ENCODE data around the gene CD82. TPM values are rescaled to one million over a fixed set of nuclear protein-coding genes. Genes with fewer than 3 reads are reported as not detected.

The CD82 gene
- 60.6 TPM for total RNA-seq

DNA sequence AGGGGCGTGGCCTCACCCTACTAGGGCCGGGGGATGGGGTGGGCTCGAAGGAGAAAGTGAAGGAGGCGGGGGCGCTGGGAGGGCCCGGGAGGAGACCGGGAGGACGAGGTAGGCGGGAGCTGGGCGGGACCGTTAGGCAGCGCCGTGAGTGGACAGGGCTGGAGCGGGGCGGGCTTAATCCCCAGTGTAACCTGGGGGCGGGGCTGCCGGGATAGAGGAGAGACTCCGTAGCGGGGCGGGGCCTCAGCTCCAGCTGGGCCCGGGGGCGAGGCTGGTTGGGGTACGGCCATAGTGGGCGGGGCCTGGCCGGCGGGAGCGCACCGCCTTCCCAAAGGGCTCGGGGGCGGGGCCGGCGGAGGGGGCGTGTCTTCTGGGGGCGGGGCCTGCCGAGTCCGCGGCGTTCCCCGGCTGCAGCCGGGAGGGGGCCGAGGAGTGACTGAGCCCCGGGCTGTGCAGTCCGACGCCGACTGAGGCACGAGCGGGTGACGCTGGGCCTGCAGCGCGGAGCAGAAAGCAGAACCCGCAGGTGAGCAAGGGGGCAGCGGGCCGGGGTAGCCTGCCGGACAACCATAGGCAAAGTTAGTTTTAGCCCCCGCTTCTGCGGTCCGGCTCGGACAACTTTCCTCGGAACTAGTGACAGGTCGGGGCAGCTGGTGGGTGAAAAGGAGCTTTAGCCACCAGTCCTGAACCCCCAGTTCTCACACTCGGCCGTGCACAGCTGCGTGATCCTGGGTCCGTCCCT lies at the start of gene CD82:
Gene CD82 (plus strand): TSS at position 453 of the 742 bp plus-strand sequence. CDS start 29,000 bp downstream, outside the sequence.
- ATAC-seq = peak; percentile 89

DNA sequence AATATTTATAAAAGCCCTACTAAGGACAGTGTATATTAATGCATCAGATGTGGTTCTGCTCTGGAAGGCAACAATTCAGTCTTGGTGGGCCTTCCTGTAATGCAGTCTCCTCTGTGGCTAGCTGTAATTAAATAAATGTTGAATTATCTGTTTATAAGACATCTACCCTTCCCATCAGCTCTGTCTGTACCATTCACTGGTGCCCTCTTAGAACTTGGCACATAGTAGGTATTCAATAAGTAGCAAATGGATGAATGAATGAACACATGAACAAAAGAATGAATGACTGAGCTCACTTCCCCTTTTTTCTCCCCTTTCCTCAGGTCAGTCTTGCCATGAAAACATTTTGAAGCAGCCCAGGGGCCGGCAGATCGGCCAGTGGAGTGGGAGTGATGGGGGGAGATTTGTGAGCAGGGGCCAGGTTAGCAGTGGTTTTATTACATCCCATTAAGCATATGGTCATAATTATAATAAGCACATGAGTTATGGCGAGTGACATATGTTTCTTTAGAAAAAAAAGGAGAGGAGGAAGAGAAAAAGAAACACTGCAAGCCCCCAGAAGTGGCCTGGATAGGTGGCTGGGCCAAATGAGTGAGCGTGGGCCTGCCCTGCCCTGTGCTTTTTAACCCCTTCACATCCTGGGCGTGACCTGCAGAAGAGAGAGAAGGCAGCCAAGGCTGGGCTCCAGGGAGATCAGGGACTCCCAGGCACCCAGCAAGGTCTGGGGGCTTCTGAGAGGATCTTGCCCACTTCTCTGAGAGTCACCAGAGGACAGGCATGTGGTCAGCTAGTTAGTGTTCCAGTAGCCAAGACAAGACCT lies 48.6 kb upstream of the CD82 start:
- ATAC-seq (no peak), DNase-seq (ENCODE audit: low spot score) (no peak)

More for the DNA sequence above, at the start of gene CD82:
- peak; percentile 100 for DNase-seq (ENCODE audit: low spot score)

- DNase-seq (ENCODE audit: low spot score) = no peak
- ATAC-seq = no peak
These were observed 47.9 kb upstream of the CD82 start for GRCh38 chr11:44517541-44517940.

GRCh38 chr11:44518968-44519550 lies 46.4 kb upstream of the CD82 start:
- DNase-seq (ENCODE audit: low spot score) (no peak), ATAC-seq (no peak)

DNA sequence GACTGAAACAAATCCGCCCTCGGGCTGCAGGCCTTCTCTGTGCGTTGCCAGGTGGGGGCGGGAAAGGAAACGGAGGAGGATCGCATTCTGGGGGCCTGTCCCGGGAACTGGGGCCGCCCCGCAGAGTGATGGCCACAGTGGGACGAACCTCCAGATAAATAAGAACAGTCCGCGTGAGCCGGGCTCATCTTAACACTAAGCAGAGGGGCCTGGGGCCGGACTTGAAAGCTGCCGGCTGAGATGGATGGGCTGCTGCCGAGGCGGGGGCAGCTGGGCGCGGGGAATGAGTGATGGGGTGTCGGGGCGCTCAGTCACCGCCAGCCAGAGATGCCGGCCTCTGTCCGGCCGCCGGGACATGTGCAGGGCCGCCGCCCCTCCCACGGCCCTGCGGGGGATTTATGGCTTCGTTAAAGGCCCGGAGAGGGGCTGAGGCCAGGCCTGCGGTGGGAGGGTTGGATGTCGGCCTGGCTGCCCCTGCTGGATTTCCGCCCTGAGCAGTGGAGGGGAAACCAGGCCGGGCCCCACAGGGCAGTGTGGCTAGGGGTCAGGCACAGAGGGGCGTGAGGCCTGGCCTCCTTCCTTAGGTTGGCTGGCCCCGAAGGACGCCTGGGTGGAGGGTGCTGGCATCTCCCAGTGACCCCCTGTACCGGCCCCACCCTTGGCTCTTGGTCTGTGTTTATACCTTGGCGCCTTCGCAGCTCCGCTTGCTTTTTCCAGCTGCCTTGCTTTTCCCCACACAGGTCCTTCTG lies 45.3 kb upstream of the CD82 start:
- no peak for DNase-seq (ENCODE audit: low spot score)
- no peak for ATAC-seq

GRCh38 chr11:44521148-44521547 lies 44.3 kb upstream of the CD82 start:
- ATAC-seq (no peak), DNase-seq (ENCODE audit: low spot score) (no peak)

- DNase-seq (ENCODE audit: low spot score) (no peak), ATAC-seq (no peak)
These were observed 43.2 kb upstream of the CD82 start for GRCh38 chr11:44522294-44522693.

GRCh38 chr11:44524346-44524745 lies 41.1 kb upstream of the CD82 start:
- ATAC-seq = no peak
- no peak for DNase-seq (ENCODE audit: low spot score)

- DNase-seq (ENCODE audit: low spot score) (no peak), ATAC-seq (no peak)
These were observed 40.7 kb upstream of the CD82 start for GRCh38 chr11:44524751-44525201.

GRCh38 chr11:44525473-44526252 lies 39.8 kb upstream of the CD82 start:
- DNase-seq (ENCODE audit: low spot score) = no peak
- no peak for ATAC-seq

DNA sequence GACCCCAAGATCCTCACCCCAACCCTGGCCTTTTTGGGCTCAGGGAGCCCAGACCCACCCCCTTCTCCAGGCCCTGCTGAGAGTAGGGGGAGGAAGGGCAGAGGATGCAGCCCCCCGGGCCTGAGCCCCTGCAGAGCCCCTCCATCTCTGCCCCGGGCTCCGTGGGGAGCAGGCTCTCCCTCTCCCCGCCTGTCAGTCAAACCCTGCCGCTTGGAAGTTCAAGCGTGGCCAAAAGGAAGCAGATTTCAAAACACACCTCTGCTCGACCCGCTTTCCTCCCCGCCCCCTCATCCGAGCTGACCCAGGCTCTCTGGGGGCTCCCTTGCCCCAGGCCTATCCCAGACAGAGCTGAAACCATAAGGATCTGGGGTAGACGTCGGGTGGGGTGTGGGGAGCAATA lies 39.0 kb upstream of the CD82 start:
- no peak for ATAC-seq
- no peak for DNase-seq (ENCODE audit: low spot score)

- no peak for DNase-seq (ENCODE audit: low spot score)
- no peak for ATAC-seq
These were observed 38.0 kb upstream of the CD82 start for GRCh38 chr11:44527476-44527875.

DNA sequence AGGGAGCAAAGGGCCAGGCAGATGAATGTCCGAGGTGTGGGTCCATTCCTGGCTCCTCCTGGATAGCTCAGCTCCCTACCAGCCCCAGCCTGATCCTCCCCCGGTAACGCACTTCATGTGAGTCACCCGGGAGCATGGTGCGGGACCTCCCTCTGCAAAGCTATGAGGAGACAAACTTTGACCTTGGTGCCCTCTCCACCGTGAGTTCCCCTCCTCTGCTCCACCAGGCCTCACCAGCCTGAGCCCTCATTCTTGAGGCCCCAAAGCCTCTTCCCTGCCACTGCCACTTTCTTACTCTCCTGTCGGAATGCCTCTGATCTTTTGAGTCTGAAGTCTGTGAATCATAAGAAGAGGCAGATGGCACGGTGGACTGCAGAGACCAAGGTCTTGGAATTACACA lies 37.4 kb upstream of the CD82 start:
- DNase-seq (ENCODE audit: low spot score) = no peak
- no peak for ATAC-seq

DNA sequence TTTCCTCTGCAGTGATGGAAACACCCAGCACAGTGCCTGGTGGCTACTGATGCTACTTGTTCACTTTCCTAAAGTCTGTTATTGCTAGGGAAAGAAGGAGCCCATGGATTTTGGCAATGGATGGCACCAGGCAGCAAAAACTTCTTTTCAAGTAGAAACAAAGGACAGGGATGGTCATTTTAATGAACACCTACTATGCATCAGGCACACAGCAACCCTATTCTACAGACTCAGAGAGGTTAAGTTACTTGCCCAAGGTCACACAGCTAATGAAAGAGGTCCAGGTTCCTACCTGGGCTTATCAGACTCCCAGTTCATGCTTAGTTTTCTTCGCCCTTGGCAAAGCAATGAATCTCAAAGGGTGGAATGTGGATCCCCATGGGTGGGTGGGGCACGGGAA lies 36.9 kb upstream of the CD82 start:
- no peak for ATAC-seq
- no peak for DNase-seq (ENCODE audit: low spot score)

DNA sequence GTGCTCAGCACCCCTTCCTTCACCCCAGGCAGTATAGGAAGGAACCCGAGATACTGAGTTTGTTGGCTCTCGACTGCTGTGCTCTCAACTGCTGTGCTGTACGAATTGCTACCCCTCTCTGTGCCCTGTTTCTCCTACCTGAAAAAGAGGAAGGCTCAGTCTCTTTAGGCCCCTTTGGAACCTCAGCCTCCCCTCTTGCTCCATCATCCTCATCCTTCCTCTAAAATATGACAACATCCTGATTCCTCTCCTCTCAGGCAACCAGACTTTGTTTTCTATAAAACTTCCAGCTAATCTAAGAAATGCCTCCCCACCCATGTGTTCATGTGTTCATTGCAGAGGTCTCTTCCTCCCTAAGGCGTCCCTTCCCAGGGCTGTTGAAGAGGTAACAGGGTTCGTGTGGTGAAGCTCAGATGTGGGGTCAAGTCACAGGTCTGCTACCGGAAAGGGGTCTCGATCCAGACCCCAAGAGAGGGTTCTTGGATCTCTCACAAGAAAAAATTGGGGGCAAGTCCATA lies 35.5 kb upstream of the CD82 start:
- no peak for DNase-seq (ENCODE audit: low spot score)
- no peak for ATAC-seq

- DNase-seq (ENCODE audit: low spot score) (no peak), ATAC-seq (no peak)
These were observed 34.9 kb upstream of the CD82 start for GRCh38 chr11:44530413-44531115.

GRCh38 chr11:44531116-44531504 lies 34.4 kb upstream of the CD82 start:
- no peak for ATAC-seq

DNA sequence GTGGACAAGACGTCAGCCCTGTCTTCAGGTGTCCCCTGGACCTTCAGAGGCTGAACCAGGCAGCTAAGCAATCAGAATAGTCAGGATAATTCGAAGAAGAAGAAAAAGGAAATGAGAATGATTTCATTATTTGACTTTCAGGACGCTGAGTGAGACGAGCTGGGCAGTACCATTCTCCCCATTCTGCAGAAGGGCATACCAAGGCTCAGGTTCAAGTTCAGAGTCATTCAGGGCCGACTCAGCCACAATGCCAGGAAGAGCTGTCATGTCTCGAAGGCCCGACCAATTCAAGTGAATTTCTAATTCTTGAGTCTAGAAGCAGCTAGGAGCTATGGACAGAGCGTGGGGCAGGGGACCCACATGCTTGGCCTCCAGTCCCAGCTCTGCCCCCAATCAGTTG lies 33.8 kb upstream of the CD82 start:
- no peak for ATAC-seq
- no peak for DNase-seq (ENCODE audit: low spot score)

More at GRCh38 chr11:44531116-44531504, 34.4 kb upstream of the CD82 start:
- no peak for DNase-seq (ENCODE audit: low spot score)

- no peak for ATAC-seq
- DNase-seq (ENCODE audit: low spot score) = no peak
These were observed 32.7 kb upstream of the CD82 start for GRCh38 chr11:44532809-44533208.
